EL (cell line): ENCODE results near the gene ROBO1.

Experiments used
- DNase-seq: peaks from one replicate; pipeline ENCODE4 v3.0.0-alpha.2; 2016

The ROBO1 gene

DNA sequence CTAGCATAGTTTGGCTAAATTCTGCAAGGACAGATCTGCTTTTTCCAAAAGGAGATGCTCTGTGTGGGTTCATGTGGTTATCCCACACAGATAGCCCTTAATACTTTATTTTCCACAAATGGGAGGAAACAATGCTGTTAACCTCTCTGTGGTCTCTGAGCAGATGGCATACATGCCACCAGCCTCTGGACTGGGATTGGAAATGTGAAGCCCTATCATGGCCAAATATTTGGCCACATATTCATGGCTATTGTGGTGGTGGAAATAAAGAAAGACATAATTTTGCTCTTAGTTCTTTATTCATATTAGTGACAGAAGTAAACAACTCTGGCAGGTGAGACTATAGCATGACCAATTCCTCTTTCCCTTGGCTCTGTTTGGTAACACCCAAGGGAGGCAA, 726.2 kb downstream of the ROBO1 start:
- no peak for DNase-seq

DNA sequence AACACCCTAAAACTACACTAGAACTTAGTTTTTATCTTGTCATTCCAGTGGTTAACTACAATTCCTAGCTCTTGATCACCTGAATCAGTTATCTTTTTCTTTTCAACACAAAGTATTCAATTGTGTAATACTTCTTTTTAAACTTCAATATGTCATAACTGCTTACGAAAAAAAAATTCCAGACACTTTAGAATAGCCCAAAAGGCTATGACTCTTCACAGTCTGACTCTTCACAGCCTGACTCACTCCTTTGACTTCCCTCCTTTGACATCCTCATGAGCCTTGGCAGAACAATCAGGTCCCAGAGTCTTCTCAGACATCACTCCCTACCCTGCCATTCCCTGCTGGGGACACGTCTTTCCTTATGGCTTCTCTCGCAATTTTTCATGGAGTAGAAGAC, 727.1 kb downstream of the ROBO1 start:
- peak; percentile 88 for DNase-seq

- no peak for DNase-seq
Observed at GRCh38 chr3:79040091-79040490, 727.7 kb downstream of the ROBO1 start.

- peak; percentile 17 for DNase-seq
Observed at GRCh38 chr3:79039192-79039591, 728.6 kb downstream of the ROBO1 start.

DNA sequence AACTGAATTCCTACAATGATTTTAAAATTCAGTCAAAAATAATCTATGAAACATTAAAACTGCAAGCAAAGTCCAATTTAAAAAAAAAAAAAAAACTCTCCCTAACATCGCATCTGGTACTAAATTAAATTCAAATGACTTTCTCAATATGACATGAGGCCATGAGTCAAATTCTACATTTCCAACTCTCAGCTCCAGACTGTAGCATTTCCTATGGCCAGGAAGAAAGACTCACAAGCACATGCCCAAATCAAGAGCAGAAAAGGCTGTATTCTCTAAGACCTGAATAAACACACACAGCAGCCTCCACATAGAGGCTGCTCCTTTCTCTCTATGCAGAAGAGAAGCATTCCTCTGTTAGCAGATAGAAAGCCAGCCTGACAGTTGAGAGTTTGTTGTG, 729.2 kb downstream of the ROBO1 start:
- DNase-seq = no peak

DNA sequence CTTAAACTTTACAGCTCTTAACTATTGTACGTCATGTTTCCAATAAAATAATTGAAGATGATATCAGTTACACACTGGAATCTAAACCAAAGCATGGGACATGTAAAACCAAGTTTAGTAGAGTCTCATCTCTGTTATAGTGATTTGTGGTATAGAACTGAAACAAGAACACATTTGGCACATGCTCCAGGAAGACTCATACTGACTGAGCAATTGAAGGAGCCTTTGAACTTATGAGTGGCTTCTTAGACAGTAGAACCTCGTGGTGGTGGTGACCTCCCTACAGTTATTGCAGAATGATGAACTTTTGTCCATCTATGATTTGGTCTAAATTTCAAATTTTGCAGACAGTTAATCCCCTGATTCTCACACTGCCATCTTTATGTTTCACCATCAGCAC, 729.7 kb downstream of the ROBO1 start:
- no peak for DNase-seq

DNA sequence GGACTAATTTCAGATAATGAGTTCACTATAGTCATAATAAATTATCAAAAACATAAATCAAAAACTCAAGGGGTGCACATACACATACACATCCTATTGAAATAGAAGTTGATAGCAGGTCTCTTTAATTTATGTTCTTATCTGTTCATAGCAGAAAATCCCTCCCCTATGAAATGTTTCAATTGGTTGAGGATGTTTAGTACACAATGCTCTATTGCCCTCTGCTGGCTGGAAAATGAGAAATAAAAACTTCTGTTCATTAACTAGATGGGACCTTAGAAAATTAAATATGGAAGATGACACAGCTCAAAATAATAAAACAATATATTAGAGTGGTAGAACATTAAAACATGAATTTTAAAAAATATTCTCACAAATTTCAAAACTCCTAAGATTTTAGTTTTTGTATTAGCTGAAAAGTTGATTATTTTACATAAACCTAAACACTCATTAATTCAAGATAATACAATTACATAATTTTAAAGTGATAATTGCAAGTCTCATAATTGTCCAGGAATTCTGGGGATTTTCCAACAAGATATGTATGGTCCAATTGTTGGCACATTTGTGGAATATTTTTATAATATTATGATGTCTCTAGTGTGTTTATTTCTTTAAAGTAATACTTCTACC, 735.0 kb downstream of the ROBO1 start:
- DNase-seq = peak; percentile 68

GRCh38 chr3:79030157-79030556, 737.6 kb downstream of the ROBO1 start:
- DNase-seq = no peak

GRCh38 chr3:79028916-79029315, 738.9 kb downstream of the ROBO1 start:
- DNase-seq = no peak

- no peak for DNase-seq
Observed at GRCh38 chr3:79027593-79027992, 740.2 kb downstream of the ROBO1 start.

GRCh38 chr3:79019924-79020173, 747.9 kb downstream of the ROBO1 start:
- DNase-seq = no peak

GRCh38 chr3:79019137-79019923, 748.5 kb downstream of the ROBO1 start:
- DNase-seq = peak; percentile 93

- DNase-seq = peak; percentile 72
Observed at GRCh38 chr3:79018671-79019136, 749.1 kb downstream of the ROBO1 start.

GRCh38 chr3:79018265-79018664, 749.5 kb downstream of the ROBO1 start:
- DNase-seq = no peak

GRCh38 chr3:79016587-79017376, 751.0 kb downstream of the ROBO1 start:
- DNase-seq = peak; percentile 35

DNA sequence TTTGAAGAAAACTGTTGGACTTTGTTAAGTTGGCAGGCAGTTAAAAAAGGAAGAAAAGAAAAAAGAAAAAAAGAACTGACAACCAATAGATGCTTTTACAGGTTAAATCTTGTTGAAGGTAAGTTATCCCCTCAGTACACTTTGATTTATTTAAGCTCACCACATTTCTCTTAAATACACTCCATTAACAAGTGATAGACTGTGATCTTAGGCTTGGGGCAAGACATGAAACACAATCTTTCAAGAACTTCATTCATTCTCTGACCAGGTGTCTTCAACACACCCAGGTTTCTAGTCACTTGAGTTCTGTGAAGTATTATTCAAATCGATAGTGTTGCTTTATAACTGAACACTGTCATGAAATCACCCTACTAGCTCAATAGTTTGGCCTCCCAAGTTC, 751.9 kb downstream of the ROBO1 start:
- DNase-seq = no peak

DNA sequence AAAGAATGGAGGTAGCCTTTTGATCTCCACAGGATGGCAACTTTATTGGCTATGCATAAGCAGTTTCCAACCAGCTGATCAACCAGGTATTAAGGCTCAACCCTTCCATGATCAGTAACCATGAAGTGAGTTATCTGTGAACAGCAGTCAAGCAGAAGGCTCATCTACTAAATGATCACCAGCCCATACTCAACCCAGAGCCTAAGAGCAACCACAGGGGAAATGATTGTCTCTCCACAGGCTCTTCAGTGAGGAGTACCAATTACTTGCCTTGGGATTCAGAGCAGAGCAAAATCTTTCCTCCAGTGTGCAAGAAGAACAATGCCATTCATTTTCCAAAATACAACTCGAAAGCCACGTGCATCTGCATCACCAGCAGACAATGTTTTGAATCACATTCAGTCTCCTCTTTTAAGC, 754.8 kb downstream of the ROBO1 start:
- no peak for DNase-seq

GRCh38 chr3:79012530-79012913, 755.3 kb downstream of the ROBO1 start:
- DNase-seq = no peak

GRCh38 chr3:79011821-79012529, 755.8 kb downstream of the ROBO1 start:
- no peak for DNase-seq

DNA sequence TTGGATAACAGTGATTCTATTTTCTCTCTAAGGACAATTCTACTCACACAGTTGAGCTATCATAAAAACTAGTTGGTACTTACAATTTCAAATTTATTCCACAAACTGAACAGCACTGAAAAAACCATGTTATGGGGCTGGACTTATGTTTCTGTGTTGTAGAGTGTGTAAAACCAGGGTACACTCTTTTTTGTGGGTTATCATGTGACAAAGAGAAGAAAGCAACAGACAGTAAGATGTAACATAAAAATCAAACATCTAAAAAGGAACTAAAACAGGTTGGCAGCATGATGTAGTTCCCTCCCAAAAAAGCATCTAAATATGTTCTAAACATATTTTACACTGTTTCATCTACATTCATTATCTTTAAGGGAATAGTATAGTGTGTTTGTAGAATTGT, 757.9 kb downstream of the ROBO1 start:
- no peak for DNase-seq

GRCh38 chr3:79006077-79006476, 761.7 kb downstream of the ROBO1 start:
- no peak for DNase-seq

DNA sequence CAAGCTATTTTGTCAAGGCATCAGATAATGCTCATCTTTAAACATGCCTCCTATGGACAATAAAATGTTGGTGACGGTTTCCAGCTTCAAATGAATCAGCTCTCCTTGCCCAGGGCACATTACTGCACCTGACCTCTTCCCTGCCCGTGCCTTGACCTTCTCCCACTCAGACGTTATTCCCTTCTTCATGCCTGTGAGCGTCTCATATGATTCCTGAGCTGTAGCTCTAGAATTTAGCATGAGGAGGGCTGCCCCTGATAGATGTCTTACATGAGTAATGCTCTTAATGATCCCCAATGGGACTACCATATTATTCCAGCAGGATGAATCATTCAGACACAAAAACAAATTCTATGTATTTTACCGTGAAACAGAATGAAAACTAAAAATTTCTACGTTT, 762.7 kb downstream of the ROBO1 start:
- peak; percentile 88 for DNase-seq

DNA sequence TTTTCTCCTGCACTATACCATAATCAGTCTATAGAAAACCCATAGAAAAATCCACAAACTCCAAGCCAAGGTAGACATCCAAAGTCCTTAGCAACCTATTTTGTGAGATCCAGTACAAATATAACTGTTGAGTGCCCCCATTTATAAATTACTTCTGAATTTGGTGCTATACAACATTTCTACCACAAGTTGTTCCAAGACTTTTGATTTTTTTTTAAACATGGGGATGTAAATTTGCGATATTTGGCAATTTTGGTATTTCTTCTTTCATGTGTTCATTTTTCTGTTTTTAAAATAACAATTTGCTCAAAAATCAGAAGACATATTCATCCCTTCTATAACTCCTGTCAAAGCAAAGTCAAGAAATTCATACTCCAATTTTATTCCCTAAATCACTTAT, 763.8 kb downstream of the ROBO1 start:
- no peak for DNase-seq
